Esophagus squamous epithelium (tissue), 4 donors: Measurements from ENCODE around the gene DBNDD1.

Experiments used
- POLR2A ChIP-seq, 4 donors: fragments of 450-650 bp; IDR thresholded peaks; one replicate each; pipeline ENCODE4 v1.6.1; 2017; ENCODE audit warnings: antibody characterized with exemption in 4 of 4, mild to moderate bottlenecking in 4 of 4, moderate library complexity in 3 of 4
- TF ChIP-seq, protein P1 (sequence below), 6 experiments: fragments of 450-650 bp in 4 of 6; fragments of 200-600 bp in 2 of 6; sonication (generic) in 2 of 6; IDR thresholded peaks; one replicate each; pipeline ENCODE4 v1.5.1; 2016 to 2019; ENCODE audit warnings: antibody characterized with exemption in 6 of 6, mild to moderate bottlenecking in 4 of 6, moderate library complexity in 4 of 6

DNA sequence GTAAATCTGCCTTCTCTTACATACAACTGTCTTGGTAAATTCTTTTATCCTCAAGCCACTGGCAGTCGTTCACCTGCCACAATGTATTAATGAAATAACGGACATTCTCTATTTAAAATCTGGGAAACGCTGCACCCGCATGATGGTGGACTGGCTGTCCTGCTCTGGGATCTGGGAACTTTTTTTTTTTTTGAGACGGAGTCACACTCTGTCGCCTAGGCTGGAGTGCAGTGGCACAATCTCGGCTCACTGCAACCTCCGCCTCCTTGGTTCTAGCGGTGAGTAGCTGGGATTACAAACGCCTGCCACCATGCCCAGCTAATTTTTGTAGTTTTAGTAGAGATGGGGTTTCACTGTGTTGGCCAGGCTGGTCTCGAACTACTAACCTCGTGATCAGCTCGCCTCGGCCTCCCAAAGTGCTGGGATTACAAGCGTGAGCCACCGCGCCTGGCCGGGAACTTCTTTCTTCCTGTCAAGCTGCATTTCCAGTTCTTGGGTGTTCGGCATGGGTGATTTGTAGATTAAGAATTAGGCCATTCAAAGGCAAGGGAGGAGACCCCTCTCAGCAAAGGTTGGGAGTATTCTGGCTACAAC is 29.6 kb upstream of the DBNDD1 start:
- TF ChIP-seq, protein P1, sequence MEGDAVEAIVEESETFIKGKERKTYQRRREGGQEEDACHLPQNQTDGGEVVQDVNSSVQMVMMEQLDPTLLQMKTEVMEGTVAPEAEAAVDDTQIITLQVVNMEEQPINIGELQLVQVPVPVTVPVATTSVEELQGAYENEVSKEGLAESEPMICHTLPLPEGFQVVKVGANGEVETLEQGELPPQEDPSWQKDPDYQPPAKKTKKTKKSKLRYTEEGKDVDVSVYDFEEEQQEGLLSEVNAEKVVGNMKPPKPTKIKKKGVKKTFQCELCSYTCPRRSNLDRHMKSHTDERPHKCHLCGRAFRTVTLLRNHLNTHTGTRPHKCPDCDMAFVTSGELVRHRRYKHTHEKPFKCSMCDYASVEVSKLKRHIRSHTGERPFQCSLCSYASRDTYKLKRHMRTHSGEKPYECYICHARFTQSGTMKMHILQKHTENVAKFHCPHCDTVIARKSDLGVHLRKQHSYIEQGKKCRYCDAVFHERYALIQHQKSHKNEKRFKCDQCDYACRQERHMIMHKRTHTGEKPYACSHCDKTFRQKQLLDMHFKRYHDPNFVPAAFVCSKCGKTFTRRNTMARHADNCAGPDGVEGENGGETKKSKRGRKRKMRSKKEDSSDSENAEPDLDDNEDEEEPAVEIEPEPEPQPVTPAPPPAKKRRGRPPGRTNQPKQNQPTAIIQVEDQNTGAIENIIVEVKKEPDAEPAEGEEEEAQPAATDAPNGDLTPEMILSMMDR (IDR thresholded peaks at IDR 0.05), result no peak
- TF ChIP-seq POLR2A (IDR thresholded peaks at IDR 0.05), result no peak
